NCI-H2107 (cell line): ENCODE measurements around the gene HECW1.

Experiments
- DNase-seq: peaks from one replicate; lab custom pipeline; 2025; lab: John Stamatoyannopoulos, UW

HECW1 gene

GRCh38 chr7:43372676-43373355, 260.4 kb downstream of the HECW1 start:
- no peak for DNase-seq

GRCh38 chr7:43377196-43377960, 264.9 kb downstream of the HECW1 start:
- DNase-seq: no peak

GRCh38 chr7:43379210-43379609, 266.8 kb downstream of the HECW1 start:
- DNase-seq: no peak

GRCh38 chr7:43384616-43385308, 272.3 kb downstream of the HECW1 start:
- no peak for DNase-seq

GRCh38 chr7:43385309-43385680, 272.8 kb downstream of the HECW1 start:
- no peak for DNase-seq

GRCh38 chr7:43385856-43386255, 273.4 kb downstream of the HECW1 start:
- DNase-seq: no peak

- no peak for DNase-seq
These were observed 275.5 kb downstream of the HECW1 start for GRCh38 chr7:43387932-43388331.

- DNase-seq: no peak
These were observed 278.1 kb downstream of the HECW1 start for GRCh38 chr7:43390576-43390975.

- DNase-seq: no peak
These were observed 279.1 kb downstream of the HECW1 start for GRCh38 chr7:43391518-43391917.

- DNase-seq: no peak
These were observed 280.3 kb downstream of the HECW1 start for GRCh38 chr7:43392638-43393330.

- DNase-seq: no peak
These were observed 282.1 kb downstream of the HECW1 start for GRCh38 chr7:43394441-43395130.

GRCh38 chr7:43395351-43395750, 282.9 kb downstream of the HECW1 start:
- DNase-seq: no peak

- DNase-seq: no peak
These were observed 283.8 kb downstream of the HECW1 start for GRCh38 chr7:43396187-43396740.

- DNase-seq: no peak
These were observed 286.4 kb downstream of the HECW1 start for GRCh38 chr7:43398831-43399230.

GRCh38 chr7:43405948-43406347, 293.5 kb downstream of the HECW1 start:
- DNase-seq: no peak

- no peak for DNase-seq
These were observed 294.5 kb downstream of the HECW1 start for GRCh38 chr7:43406961-43407360.

GRCh38 chr7:43408981-43409380, 296.5 kb downstream of the HECW1 start:
- no peak for DNase-seq

GRCh38 chr7:43417455-43417854, 305.0 kb downstream of the HECW1 start:
- DNase-seq: no peak

- DNase-seq: no peak
These were observed 318.0 kb downstream of the HECW1 start for GRCh38 chr7:43430411-43430810.

- no peak for DNase-seq
These were observed 318.7 kb downstream of the HECW1 start for GRCh38 chr7:43431020-43431595.

- no peak for DNase-seq
These were observed 321.2 kb downstream of the HECW1 start for GRCh38 chr7:43433639-43434038.
